DND-41 (cell line): ENCODE results near the gene VTI1A.
"Not testable (repeated sequence)": the region's sequence is repeated elsewhere in the genome, so short reads cannot be mapped to it uniquely, and the experiment has no call there.

ENCODE experiments used
- ATAC-seq: fragments of 200-7000 bp; cut with Tn5 transposase; 3 replicates; pipeline ENCODE4 v1.9.1; 2021; ENCODE audit warnings: low read depth; ENCODE audit not compliant: insufficient read depth
- DNase-seq: peaks from one replicate; pipeline ENCODE4 v3.0.0-alpha.2; 2020
- H2AFZ ChIP-seq: 2 replicates; pipeline ENCODE4 v1.6.0; 2012; ENCODE audit warnings: low read depth, low read length
- H3K27ac ChIP-seq: 2 replicates; pipeline ENCODE4 v1.5.1; 2012; ENCODE audit warnings: low read length, inconsistent platforms
- H3K27me3 ChIP-seq: fragments of 200-600 bp; sonication (generic); 2 replicates; pipeline ENCODE4 v1.6.0; 2012; ENCODE audit warnings: low read length, mild to moderate bottlenecking, inconsistent platforms; ENCODE audit not compliant: insufficient read depth, poor library complexity
- H3K36me3 ChIP-seq: 2 replicates; pipeline ENCODE4 v1.5.1; 2012; ENCODE audit warnings: low read length, inconsistent platforms; ENCODE audit not compliant: insufficient read depth
- H3K4me1 ChIP-seq: 2 replicates; pipeline ENCODE4 v1.5.1; 2012; ENCODE audit warnings: mild to moderate bottlenecking, low read length; ENCODE audit not compliant: insufficient read depth
- H3K4me2 ChIP-seq: 2 replicates; pipeline ENCODE4 v1.6.0; 2012; ENCODE audit warnings: mild to moderate bottlenecking, moderate library complexity, low read length, inconsistent platforms; ENCODE audit not compliant: insufficient read depth
- H3K4me3 ChIP-seq, 2 experiments: fragments of 200-600 bp in 1 of 2; shearing (Covaris generic) in 1 of 2; 2 replicates each; pipeline ENCODE4 v1.5.1; 2012 to 2016; ENCODE audit warnings: inconsistent platforms in 2 of 2, low read length in 2 of 2, mild to moderate bottlenecking in 2 of 2, low read depth in 1 of 2, moderate library complexity in 1 of 2
- H3K79me2 ChIP-seq: 2 replicates; pipeline ENCODE4 v1.6.0; 2012; ENCODE audit warnings: low read length, inconsistent platforms; ENCODE audit not compliant: insufficient read depth
- H3K9ac ChIP-seq: 2 replicates; pipeline ENCODE4 v1.6.0; 2012; ENCODE audit warnings: low read depth, mild to moderate bottlenecking, inconsistent platforms, low read length, moderate library complexity
- H3K9me3 ChIP-seq: 2 replicates; pipeline ENCODE4 v1.5.1; 2012; ENCODE audit warnings: low read length, moderate library complexity, mild to moderate bottlenecking, inconsistent platforms; ENCODE audit not compliant: insufficient read depth, severe bottlenecking
- H4K20me1 ChIP-seq: 2 replicates; pipeline ENCODE4 v1.6.0; 2012; ENCODE audit warnings: low read length; ENCODE audit not compliant: insufficient read depth
- EZH2 ChIP-seq: IDR thresholded peaks from 3 replicates; pipeline ENCODE4 v1.6.1; 2012; ENCODE audit warnings: borderline replicate concordance, low read depth, mild to moderate bottlenecking, moderate library complexity, low read length, inconsistent platforms; ENCODE audit not compliant: severe bottlenecking
- TF ChIP-seq, protein P1 (sequence below): IDR thresholded peaks from 2 replicates; pipeline ENCODE4 v1.5.1; 2012; ENCODE audit warnings: borderline replicate concordance, low read length, moderate library complexity, mild to moderate bottlenecking; ENCODE audit not compliant: poor library complexity, severe bottlenecking; ENCODE audit errors: extremely low read depth

Gene VTI1A

DNA sequence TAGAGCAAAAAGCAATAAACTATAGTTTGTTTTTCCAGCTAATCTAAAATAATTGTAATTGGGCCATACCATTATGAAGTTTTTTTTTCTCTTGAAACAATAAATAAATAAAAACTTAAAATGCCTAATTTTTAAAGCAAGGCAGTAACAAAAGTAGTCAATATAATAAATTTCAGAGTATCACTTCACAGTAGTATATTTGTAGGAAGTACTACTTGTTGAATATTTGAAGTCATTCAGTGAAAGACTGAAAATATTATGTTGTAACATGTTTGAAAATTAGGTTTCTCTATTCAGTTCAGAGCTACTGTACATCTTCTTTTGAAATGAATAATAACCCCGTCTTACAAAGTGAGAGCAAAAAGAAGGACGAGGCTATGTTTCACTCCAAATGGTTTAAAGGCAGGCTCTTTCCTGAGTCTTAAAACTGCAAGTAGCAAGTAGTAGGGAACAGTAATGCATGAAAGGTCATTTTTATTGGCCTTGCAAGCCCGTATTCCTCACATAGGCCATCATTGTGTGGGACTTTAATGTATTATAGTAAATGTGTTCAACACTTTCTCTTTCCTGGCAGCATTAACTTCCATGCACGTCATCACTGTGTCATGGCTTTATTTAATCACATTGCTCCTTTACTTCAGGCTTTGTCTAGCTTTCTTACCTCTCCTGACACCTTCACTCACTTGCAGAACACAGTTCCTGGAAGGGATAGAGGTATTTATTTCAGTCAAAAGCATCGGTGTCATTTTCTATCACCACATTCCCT lies 141.4 kb downstream of the VTI1A start:
- H3K27me3 ChIP-seq = no peaks in the 10 kb centered on the region
- H3K4me2 ChIP-seq = no peak overlapping the region
- no peak overlapping the region for H3K9ac ChIP-seq
- DNase-seq (no peak), ATAC-seq (no peak)
- H3K79me2 ChIP-seq = no peaks in the 10 kb centered on the region
- TF ChIP-seq, protein P1, sequence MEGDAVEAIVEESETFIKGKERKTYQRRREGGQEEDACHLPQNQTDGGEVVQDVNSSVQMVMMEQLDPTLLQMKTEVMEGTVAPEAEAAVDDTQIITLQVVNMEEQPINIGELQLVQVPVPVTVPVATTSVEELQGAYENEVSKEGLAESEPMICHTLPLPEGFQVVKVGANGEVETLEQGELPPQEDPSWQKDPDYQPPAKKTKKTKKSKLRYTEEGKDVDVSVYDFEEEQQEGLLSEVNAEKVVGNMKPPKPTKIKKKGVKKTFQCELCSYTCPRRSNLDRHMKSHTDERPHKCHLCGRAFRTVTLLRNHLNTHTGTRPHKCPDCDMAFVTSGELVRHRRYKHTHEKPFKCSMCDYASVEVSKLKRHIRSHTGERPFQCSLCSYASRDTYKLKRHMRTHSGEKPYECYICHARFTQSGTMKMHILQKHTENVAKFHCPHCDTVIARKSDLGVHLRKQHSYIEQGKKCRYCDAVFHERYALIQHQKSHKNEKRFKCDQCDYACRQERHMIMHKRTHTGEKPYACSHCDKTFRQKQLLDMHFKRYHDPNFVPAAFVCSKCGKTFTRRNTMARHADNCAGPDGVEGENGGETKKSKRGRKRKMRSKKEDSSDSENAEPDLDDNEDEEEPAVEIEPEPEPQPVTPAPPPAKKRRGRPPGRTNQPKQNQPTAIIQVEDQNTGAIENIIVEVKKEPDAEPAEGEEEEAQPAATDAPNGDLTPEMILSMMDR = no peak
- no peak for TF ChIP-seq EZH2
- no peaks in the 10 kb centered on the region for H3K9me3 ChIP-seq
- no peaks in the 10 kb centered on the region for H3K36me3 ChIP-seq
- H3K27ac ChIP-seq = no peak overlapping the region
- H2AFZ ChIP-seq = no peak overlapping the region
- H3K4me3 ChIP-seq = no peak overlapping the region
- no peaks in the 10 kb centered on the region for H3K4me1 ChIP-seq
- no peaks in the 10 kb centered on the region for H4K20me1 ChIP-seq

DNA sequence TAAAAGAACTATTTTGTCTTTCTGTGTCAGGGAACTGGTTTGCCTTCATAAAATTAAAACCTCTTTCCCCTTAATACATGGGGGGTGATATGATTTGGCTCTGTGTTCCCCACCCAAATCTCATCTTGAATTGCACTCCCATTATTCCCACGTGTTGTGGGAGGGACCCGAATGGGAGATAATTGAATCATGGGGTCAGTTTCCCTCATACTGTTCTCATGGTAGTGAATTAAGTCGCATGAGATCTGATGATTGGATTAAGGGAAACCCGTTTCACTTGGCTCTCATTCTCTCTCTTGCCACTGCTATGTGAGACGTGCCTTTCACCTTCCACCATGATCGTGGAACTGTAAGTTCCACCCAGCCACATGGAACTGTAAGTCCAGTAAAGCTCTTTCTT lies 142.1 kb downstream of the VTI1A start:
- no peak overlapping the region for H3K27ac ChIP-seq
- H3K4me1 ChIP-seq = no peaks in the 10 kb centered on the region
- ATAC-seq (no peak), DNase-seq (no peak)
- no peaks in the 10 kb centered on the region for H4K20me1 ChIP-seq
- no peaks in the 10 kb centered on the region for H3K36me3 ChIP-seq
- TF ChIP-seq EZH2 = no peak
- TF ChIP-seq, protein P1 = no peak
- no peak overlapping the region for H3K4me2 ChIP-seq
- no peaks in the 10 kb centered on the region for H3K9me3 ChIP-seq
- H3K79me2 ChIP-seq = no peaks in the 10 kb centered on the region
- no peak overlapping the region for H2AFZ ChIP-seq
- no peak overlapping the region for H3K4me3 ChIP-seq
- no peak overlapping the region for H3K9ac ChIP-seq
- no peaks in the 10 kb centered on the region for H3K27me3 ChIP-seq

DNA sequence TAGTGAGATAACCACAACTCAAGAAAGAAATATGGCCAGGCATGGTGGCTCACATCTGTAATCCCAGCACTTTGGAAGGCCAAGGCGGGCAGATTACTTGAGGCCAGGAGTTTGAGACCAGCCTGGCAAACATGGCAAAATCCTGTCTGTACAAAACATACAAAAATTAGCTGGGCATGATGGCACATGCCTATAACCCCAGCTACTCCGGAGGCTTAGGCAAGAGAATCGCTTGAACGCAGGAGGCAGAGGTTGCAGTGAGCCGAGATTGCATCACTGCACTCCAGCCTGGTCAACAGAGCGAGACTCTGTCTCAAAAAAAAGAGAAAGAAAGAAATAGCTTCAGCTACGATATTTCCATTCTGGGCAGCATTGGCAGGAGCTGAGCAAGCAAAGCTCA lies 143.8 kb downstream of the VTI1A start:
- not testable (repeated sequence) for H3K36me3 ChIP-seq, H3K9ac ChIP-seq, H3K79me2 ChIP-seq, H3K27ac ChIP-seq, H2AFZ ChIP-seq, H3K4me2 ChIP-seq, H3K4me3 ChIP-seq, H4K20me1 ChIP-seq, H3K27me3 ChIP-seq, H3K9me3 ChIP-seq, H3K4me1 ChIP-seq, ATAC-seq, DNase-seq

DNA sequence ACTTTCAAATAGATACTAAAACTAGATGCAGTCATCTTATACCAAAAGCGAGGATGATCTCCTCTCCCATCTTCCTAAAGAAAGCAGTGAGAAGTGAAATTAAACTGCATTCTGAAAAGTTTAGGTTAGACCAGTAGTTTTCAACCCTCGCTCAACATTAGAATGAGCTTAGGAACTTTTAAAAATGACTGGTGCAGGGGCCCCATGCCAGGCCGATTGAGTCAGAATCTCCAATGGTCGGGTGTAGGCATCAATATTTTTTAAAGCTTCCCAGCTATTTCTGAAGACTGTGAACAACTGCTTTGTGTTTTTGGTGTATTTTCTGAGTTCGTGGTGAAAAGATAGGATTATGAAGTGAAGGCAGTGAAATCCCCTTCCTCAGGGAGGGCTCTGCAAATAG lies 146.0 kb downstream of the VTI1A start:
- Histone ChIP-seq H4K20me1 (no peaks in the 10 kb centered on the region), H3K4me2 (no peak overlapping the region), H3K27ac (no peak overlapping the region), H3K4me3 (no peak overlapping the region), H3K36me3 (no peaks in the 10 kb centered on the region), H3K27me3 (no peaks in the 10 kb centered on the region), H3K79me2 (no peaks in the 10 kb centered on the region), H3K4me1 (no peaks in the 10 kb centered on the region), H3K9ac (no peak overlapping the region), H2AFZ (no peak overlapping the region), H3K9me3 (no peaks in the 10 kb centered on the region)
- DNase-seq (no peak), ATAC-seq (no peak)
- TF ChIP-seq, protein P1 = no peak
- no peak for TF ChIP-seq EZH2
